GM23248 (cell line): Measurements from ENCODE around the gene DAPK1. TPM values are rescaled to one million over a fixed set of nuclear protein-coding genes. Genes with fewer than 3 reads are reported as not detected.

Source experiments
- DNase-seq: peaks from one replicate; pipeline ENCODE4 v3.0.0-alpha.2; 2015
- H2AFZ ChIP-seq: fragments of 200-600 bp; sonication (generic); 2 replicates; pipeline ENCODE4 v1.6.1; 2016; ENCODE audit warnings: antibody characterized with exemption
- H3F3A ChIP-seq: fragments of 200-600 bp; sonication (generic); 2 replicates; pipeline ENCODE4 v1.6.1; 2016; ENCODE audit warnings: mild to moderate bottlenecking, antibody characterized with exemption, mixed run types; ENCODE audit not compliant: insufficient read depth
- H3K27ac ChIP-seq: fragments of 200-600 bp; sonication (generic); 2 replicates; pipeline ENCODE4 v1.5.1; 2016; ENCODE audit warnings: mild to moderate bottlenecking
- H3K27me3 ChIP-seq: fragments of 200-600 bp; sonication (generic); replicated peaks from 2 replicates; pipeline ENCODE4 v1.6.1; 2016; ENCODE audit warnings: mild to moderate bottlenecking; ENCODE audit not compliant: insufficient read depth
- H3K36me3 ChIP-seq: fragments of 200-600 bp; sonication (generic); 2 replicates; pipeline ENCODE4 v1.6.1; 2016; ENCODE audit warnings: low read depth, mild to moderate bottlenecking
- H3K4me1 ChIP-seq: fragments of 200-600 bp; sonication (generic); 2 replicates; pipeline ENCODE4 v1.6.1; 2016; ENCODE audit warnings: mild to moderate bottlenecking; ENCODE audit not compliant: insufficient read depth
- H3K4me2 ChIP-seq: fragments of 200-600 bp; sonication (generic); one replicate; pipeline ENCODE4 v1.6.1; 2016; ENCODE audit warnings: mild to moderate bottlenecking; ENCODE audit not compliant: unreplicated experiment
- H3K4me3 ChIP-seq: fragments of 200-600 bp; sonication (generic); 2 replicates; pipeline ENCODE4 v1.5.1; 2016; ENCODE audit warnings: mild to moderate bottlenecking
- H3K79me2 ChIP-seq: fragments of 200-600 bp; sonication (generic); 2 replicates; pipeline ENCODE4 v1.6.1; 2016; ENCODE audit warnings: mild to moderate bottlenecking; ENCODE audit not compliant: insufficient read depth
- H3K9ac ChIP-seq: fragments of 200-600 bp; sonication (generic); 2 replicates; pipeline ENCODE4 v1.6.1; 2016; ENCODE audit warnings: mild to moderate bottlenecking
- H3K9me2 ChIP-seq: fragments of 200-600 bp; sonication (generic); 2 replicates; pipeline ENCODE4 v1.6.1; 2016; ENCODE audit warnings: mixed run types, mild to moderate bottlenecking, moderate library complexity; ENCODE audit not compliant: insufficient read depth
- H3K9me3 ChIP-seq: fragments of 200-600 bp; sonication (generic); one replicate; pipeline ENCODE4 v1.6.1; 2017; ENCODE audit warnings: low read depth
- H4K20me1 ChIP-seq: fragments of 200-600 bp; sonication (generic); 2 replicates; pipeline ENCODE4 v1.6.0; 2016; ENCODE audit not compliant: insufficient read depth
- EZH2 ChIP-seq: fragments of 200-600 bp; sonication (generic); IDR thresholded peaks from 2 replicates; pipeline ENCODE4 v1.6.1; 2018; ENCODE audit warnings: antibody characterized with exemption, mild to moderate bottlenecking; ENCODE audit not compliant: insufficient read depth, poor library complexity, severe bottlenecking
- EZH2phosphoT487 ChIP-seq: fragments of 200-600 bp; sonication (generic); IDR thresholded peaks from 2 replicates; pipeline ENCODE4 v1.6.1; 2018; ENCODE audit warnings: antibody characterized with exemption, moderate library complexity, mild to moderate bottlenecking, low read depth; ENCODE audit not compliant: insufficient read depth
- WGBS, 2 experiments: methylation state at CpG; one replicate each; pipeline ENCODE4 v1.1.6; 2015 to 2017; ENCODE audit warnings: low lambda C conversion rate in 2 of 2, low coverage in 1 of 2; ENCODE audit errors: missing lambda C conversion rate in 2 of 2; 5-methylcytosine and 5-hydroxymethylcytosine counted together
- in situ Hi-C: fragments of 300-500 bp; cut with MboI; formaldehyde crosslinking; loops from 2 replicates; pipeline ENCODE4 v1.15.0; 2020
- polyA plus RNA-seq: library from polyadenylated mRNA; unstranded; fragments of >200 nt; fragmentation: Nextera tagmentation; extraction: Ambion mirVana; gene quantifications from 2 replicates; pipeline ENCODE4 v1.2.1, GENCODE V29; 2016
- total RNA-seq: library from RNA; depleted of rRNA; stranded (reverse); fragments of >200 nt; shearing (Covaris generic); gene quantifications from 2 replicates; pipeline ENCODE4 v1.2.3, GENCODE V29; 2014

DAPK1 gene
- total and polyA plus RNA-seq, 2 experiments from 2014 or later: 1.6 to 1.9 TPM

DNA sequence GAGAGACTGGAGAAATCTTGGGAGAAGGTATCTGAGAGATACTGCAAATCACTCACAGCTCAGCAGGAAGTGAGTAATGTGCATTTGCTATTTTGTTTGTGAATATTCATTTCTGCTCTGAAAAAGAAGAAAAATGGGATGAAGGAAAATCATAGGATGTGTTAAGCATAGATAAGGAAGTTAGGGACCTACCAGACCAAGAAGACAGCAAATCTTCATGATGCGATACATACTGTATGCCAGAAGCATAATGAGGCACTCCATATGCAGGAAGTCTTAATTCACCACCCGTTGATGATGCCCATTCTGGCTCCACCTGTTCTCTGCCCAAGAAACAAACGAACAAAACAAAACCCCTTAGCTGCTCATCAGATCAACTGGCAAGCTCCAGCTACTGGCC is 6.1 kb upstream of the DAPK1 start:
- in situ Hi-C loops: no loop called here
- Histone ChIP-seq H3K9me3 (no peaks in the 10 kb centered on the region), H3K4me2 (no peak overlapping the region), H3K9me2 (no peaks in the 10 kb centered on the region), H4K20me1 (no peaks in the 10 kb centered on the region), H3K79me2 (no peaks in the 10 kb centered on the region), H2AFZ (no peak overlapping the region), H3K36me3 (no peaks in the 10 kb centered on the region), H3F3A (no peaks in the 10 kb centered on the region), H3K9ac (no peak overlapping the region), H3K4me1 (no peaks in the 10 kb centered on the region), H3K4me3 (no peak overlapping the region), H3K27ac (no peak overlapping the region), H3K27me3 (peaks cover 17% of the 10 kb centered on the region)
- DNase-seq: no peak
- no peak for TF ChIP-seq EZH2
- TF ChIP-seq EZH2phosphoT487: no peak
- 43 to 53% methylated on average over 3 of the region's 3 CpGs for WGBS, 2 experiments

DNA sequence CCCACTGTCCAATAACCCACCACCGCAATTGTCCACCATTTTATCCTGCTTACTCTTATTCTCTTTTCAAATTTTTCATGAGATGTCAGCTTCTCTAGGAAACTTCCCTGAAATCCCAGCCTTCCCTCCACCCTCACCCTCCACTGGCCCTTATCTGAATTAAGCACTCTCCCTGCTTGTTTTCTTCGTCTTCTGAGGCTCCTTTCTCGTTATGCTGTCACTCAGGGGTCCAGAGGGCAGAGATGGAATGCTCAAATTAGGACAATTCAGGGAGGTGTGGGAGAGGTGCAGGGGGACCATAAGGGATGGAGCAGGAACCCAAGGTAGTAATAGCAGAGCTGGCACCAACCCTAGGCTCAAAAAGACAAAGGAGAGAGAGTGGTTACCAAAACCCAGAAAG is 5.0 kb upstream of the DAPK1 start:
- no peak for TF ChIP-seq EZH2phosphoT487
- no peak for TF ChIP-seq EZH2
- Histone ChIP-seq H3K36me3 (no peaks in the 10 kb centered on the region), H3K9me2 (no peaks in the 10 kb centered on the region), H3F3A (no peaks in the 10 kb centered on the region), H3K4me1 (no peaks in the 10 kb centered on the region), H3K9ac (no peak overlapping the region), H2AFZ (no peak overlapping the region), H3K9me3 (no peaks in the 10 kb centered on the region), H3K27ac (no peak overlapping the region), H3K79me2 (no peaks in the 10 kb centered on the region), H3K27me3 (peaks cover 28% of the 10 kb centered on the region), H4K20me1 (no peaks in the 10 kb centered on the region), H3K4me2 (no peak overlapping the region), H3K4me3 (no peak overlapping the region)
- 46 to 48% methylated on average over 3 of the region's 3 CpGs for WGBS, 2 experiments
- in situ Hi-C loops: no loop called here
- DNase-seq: no peak

DNA sequence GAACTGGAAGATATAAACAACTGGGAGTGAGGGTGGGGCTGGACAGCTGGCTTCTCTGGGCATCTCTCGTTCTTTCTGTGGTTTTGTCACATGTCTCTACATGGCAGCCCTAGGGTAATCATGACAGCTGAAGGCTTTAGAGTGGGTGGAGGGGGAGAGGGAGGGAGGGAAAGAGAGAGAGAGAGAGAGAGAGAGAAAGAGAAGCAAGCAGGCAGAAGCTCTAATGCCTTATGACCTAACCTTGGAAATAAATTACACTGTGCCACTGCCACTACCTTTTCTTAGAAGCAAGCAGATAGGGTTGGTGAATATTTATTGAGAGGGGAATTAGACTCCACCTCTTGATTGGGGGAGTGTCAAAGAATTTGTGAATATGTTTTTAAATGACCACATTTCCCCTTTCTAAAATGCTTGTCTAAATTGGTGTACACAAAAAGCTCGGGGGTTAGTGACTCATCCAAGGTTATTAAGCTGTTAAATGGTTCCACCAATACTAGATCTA is 2.6 kb upstream of the DAPK1 start:
- Histone ChIP-seq H3K9me2 (no peaks in the 10 kb centered on the region), H3K79me2 (no peaks in the 10 kb centered on the region), H3K4me3 (no peak overlapping the region), H3K27ac (no peak overlapping the region), H3K36me3 (no peaks in the 10 kb centered on the region), H3K9ac (no peak overlapping the region), H3K9me3 (no peaks in the 10 kb centered on the region), H4K20me1 (no peaks in the 10 kb centered on the region), H2AFZ (no peak overlapping the region), H3K4me2 (no peak overlapping the region), H3K27me3 (peaks cover 51% of the 10 kb centered on the region), H3F3A (no peaks in the 10 kb centered on the region), H3K4me1 (no peaks in the 10 kb centered on the region)
- DNase-seq: no peak
- TF ChIP-seq EZH2: no peak
- TF ChIP-seq EZH2phosphoT487: no peak
- 0% methylated on average over 2 of the region's 2 CpGs for WGBS, 2 experiments
- in situ Hi-C loops: no loop called here

DNA sequence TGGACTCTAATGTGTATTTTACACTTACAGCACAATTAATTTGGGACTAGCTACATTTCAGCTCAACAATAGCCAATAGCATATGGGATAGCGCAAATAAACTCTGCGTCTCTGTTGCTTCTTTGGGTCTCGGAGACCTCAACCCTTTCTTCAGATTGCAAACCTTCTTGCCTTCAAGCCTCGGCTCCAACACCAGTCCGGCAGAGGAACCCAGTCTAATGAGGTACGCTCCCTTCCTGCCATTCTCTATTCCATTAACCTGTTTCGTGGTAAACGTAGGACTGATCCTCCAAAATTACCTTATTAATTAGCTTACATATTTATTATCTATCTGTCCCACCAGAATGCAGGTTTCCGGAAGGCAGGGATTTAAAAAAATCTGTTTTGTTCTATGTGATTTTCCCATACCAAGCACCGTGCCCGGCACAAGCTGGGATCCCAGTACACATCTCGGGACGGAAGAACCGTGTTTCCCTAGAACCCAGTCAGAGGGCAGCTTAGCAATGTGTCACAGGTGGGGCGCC is 525 bp upstream of the DAPK1 start:
- peak overlapping the region; percentile 66 for H2AFZ ChIP-seq
- no peak for DNase-seq

More for the DNA sequence above, 525 bp upstream of the DAPK1 start:
- peaks cover 51% of the 10 kb centered on the region for H3K27me3 ChIP-seq
- H3K4me3 ChIP-seq: peak overlapping the region; percentile 60
- H4K20me1 ChIP-seq: no peaks in the 10 kb centered on the region
- H3F3A ChIP-seq: no peaks in the 10 kb centered on the region
- H3K36me3 ChIP-seq: no peaks in the 10 kb centered on the region
- H3K9ac ChIP-seq: no peak overlapping the region
- no peaks in the 10 kb centered on the region for H3K79me2 ChIP-seq
- no peak for TF ChIP-seq EZH2phosphoT487
- TF ChIP-seq EZH2: peak; percentile 62
- no peaks in the 10 kb centered on the region for H3K9me3 ChIP-seq
- 36 to 39% methylated on average over 15 of the region's 15 CpGs for WGBS, 2 experiments
- no peaks in the 10 kb centered on the region for H3K9me2 ChIP-seq
- in situ Hi-C loops: no loop called here
- no peaks in the 10 kb centered on the region for H3K4me1 ChIP-seq
- H3K4me2 ChIP-seq: peak overlapping the region; percentile 70
- H3K27ac ChIP-seq: no peak overlapping the region
